H1 (cell line): Measurements from ENCODE around the gene LRRC63.

Experiments
- CTCF ChIP-seq, 3 experiments: IDR thresholded peaks; 1 replicate in 2 of 3; 2 replicates in 1 of 3; pipeline versions ENCODE4 v1.5.1 to v1.6.1; 2011; ENCODE audit warnings: low read length in 3 of 3, mild to moderate bottlenecking in 3 of 3, inconsistent platforms in 2 of 3, low read depth in 1 of 3, moderate library complexity in 1 of 3; ENCODE audit not compliant: insufficient read depth in 1 of 3; ENCODE audit errors: control extremely low read depth in 1 of 3
- EP300 ChIP-seq, 2 experiments: IDR thresholded peaks; 1 replicate in 1 of 2; 2 replicates in 1 of 2; pipeline ENCODE4 v1.6.1; 2011 to 2012; ENCODE audit warnings: low read depth in 2 of 2, low read length in 2 of 2, mild to moderate bottlenecking in 2 of 2, borderline replicate concordance in 1 of 2, inconsistent platforms in 1 of 2, moderate library complexity in 1 of 2
- EZH2 ChIP-seq: fragments of 200-600 bp; sonication (generic); IDR thresholded peaks from 2 replicates; pipeline ENCODE4 v1.7.1; 2012; ENCODE audit warnings: low read depth, mild to moderate bottlenecking, moderate library complexity, low read length, inconsistent platforms; ENCODE audit not compliant: severe bottlenecking
- MAX ChIP-seq: IDR thresholded peaks from 2 replicates; pipeline ENCODE4 v1.6.1; 2012; ENCODE audit warnings: inconsistent platforms
- POLR2A ChIP-seq, 2 experiments: IDR thresholded peaks; 1 replicate in 1 of 2; 2 replicates in 1 of 2; pipeline ENCODE4 v1.6.1; 2011; ENCODE audit warnings: low read depth in 2 of 2, low read length in 2 of 2, mild to moderate bottlenecking in 2 of 2; ENCODE audit errors: control extremely low read depth in 1 of 2
- POLR2AphosphoS5 ChIP-seq: IDR thresholded peaks from 2 replicates; pipeline ENCODE4 v1.6.1; 2011; ENCODE audit warnings: low read depth, low read length
- USF2 ChIP-seq: IDR thresholded peaks from 2 replicates; pipeline ENCODE4 v1.6.1; 2011; ENCODE audit warnings: low read length, improper control_type of control experiment
- YY1 ChIP-seq: IDR thresholded peaks from 2 replicates; pipeline ENCODE4 v1.6.1; 2011; ENCODE audit warnings: low read depth, mild to moderate bottlenecking, low read length

GRCh38 chr13:46235286-46235685 lies 23.6 kb downstream of the LRRC63 start:
- no peak for TF ChIP-seq EZH2
- TF ChIP-seq EP300 (IDR thresholded peaks at IDR 0.05; ENCODE audit: borderline replicate concordance in 1 of 2, low read depth in 2 of 2, low read length in 2 of 2), result no peak
- no peak for TF ChIP-seq CTCF (IDR thresholded peaks at IDR 0.05; ENCODE audit: control extremely low read depth in 1 of 3, insufficient read depth in 1 of 3, low read depth in 1 of 3, low read length in 3 of 3)
- TF ChIP-seq USF2, result no peak
- TF ChIP-seq YY1, result no peak
- TF ChIP-seq MAX, result no peak
- TF ChIP-seq POLR2AphosphoS5, result no peak
- no peak for TF ChIP-seq POLR2A (IDR thresholded peaks at IDR 0.05; ENCODE audit: control extremely low read depth in 1 of 2, low read depth in 2 of 2, low read length in 2 of 2)
